NCI-H2107 treated with DMSO at 0.1 percent for 48 hours (cell line): ENCODE measurements around the gene ANO2.

Experiments
- DNase-seq: peaks from one replicate; lab custom pipeline; 2025; ENCODE audit not compliant: unreplicated experiment; lab: John Stamatoyannopoulos, UW

ANO2 gene

GRCh38 chr12:5521456-5522325 lies 423.4 kb downstream of the ANO2 start:
- DNase-seq = no peak

DNA sequence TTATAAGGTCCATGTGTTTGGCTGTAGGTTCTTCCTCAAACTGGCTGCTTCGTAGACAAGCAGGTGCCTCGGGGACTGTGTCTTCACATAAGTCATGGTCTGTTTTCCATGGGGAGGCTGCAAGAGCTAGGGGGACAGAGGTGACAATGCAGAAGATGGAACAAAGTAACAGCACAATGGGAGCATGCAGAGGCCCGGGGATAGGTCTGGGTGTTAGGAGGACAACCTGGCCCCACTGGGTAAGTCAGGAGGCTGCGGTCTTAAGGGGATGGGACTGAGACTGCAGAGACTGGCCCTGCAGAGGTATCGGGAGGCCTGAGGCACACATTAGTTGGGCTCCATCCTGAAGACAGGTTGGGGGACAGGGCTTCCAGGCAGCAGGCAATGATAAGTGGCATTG lies 424.2 kb downstream of the ANO2 start:
- no peak for DNase-seq

- no peak for DNase-seq
These were observed 425.0 kb downstream of the ANO2 start for GRCh38 chr12:5520037-5520436.

- DNase-seq = no peak
These were observed 426.3 kb downstream of the ANO2 start for GRCh38 chr12:5518584-5519365.

GRCh38 chr12:5516371-5517241 lies 428.5 kb downstream of the ANO2 start:
- DNase-seq = no peak

DNA sequence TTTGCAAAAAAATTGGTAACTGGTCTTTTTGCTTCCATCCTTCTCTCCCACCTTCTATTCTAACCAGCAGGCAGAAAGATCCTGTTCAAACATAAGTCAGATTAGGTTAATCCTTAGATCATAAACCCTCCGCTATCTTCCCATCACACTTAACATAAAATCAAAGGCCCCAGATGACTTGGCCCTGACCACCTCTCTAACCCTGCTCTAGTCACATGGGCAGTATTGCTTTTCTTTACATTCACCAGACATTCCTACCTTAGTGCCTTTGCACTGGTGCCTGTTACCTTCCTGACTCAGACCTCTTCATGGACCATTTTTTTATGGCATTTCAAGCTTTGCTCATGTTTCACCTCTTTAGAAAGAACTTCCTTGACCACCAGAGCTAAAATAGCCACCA lies 429.6 kb downstream of the ANO2 start:
- DNase-seq = no peak

DNA sequence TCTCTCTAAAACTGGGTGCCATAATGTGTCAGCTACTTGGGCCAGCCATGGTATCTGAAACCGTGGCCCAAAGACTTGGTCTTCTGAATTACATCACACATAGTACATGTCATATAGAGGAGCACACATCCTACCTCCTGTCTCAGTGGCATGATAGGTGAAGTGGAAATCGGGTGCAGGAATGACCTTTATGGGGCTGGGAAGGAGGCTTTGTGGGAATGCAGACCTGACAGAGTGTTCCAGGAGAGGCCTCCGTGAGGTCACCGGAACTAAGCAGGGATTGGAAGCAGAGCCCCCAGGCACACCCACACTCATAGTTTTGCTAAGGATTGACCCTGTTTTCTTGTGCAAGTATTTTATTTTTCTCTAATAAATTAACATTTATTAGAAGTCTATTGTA lies 430.5 kb downstream of the ANO2 start:
- no peak for DNase-seq

- no peak for DNase-seq
These were observed 431.0 kb downstream of the ANO2 start for GRCh38 chr12:5514016-5514415.

GRCh38 chr12:5513406-5513805 lies 431.7 kb downstream of the ANO2 start:
- no peak for DNase-seq
